PFSK-1 (cell line): ENCODE measurements around the gene TMOD3.

ENCODE experiments used
- FOXP2 ChIP-seq: optimal IDR thresholded peaks from 2 replicates; pipeline ENCODE3; 2011; ENCODE audit warnings: borderline replicate concordance, control low read depth, inconsistent platforms; ENCODE audit not compliant: insufficient read depth; ENCODE audit errors: extremely low read length, extremely low read depth
- POLR2AphosphoS5 ChIP-seq: IDR thresholded peaks from 2 replicates; pipeline ENCODE4 v1.6.1; 2012; ENCODE audit warnings: low read depth, mild to moderate bottlenecking, control low read depth, low read length, moderate library complexity
- SIN3A ChIP-seq: IDR thresholded peaks from 2 replicates; pipeline ENCODE4 v1.6.1; 2012; ENCODE audit warnings: mild to moderate bottlenecking, low read length, moderate library complexity, borderline replicate concordance; ENCODE audit not compliant: insufficient read depth
- TAF1 ChIP-seq: IDR thresholded peaks from 2 replicates; pipeline ENCODE4 v1.6.1; 2012; ENCODE audit warnings: low read length, control low read depth, borderline replicate concordance; ENCODE audit not compliant: insufficient read depth
- TF ChIP-seq, protein P1 (sequence below), 2 experiments: IDR thresholded peaks; 2 replicates each; pipeline versions ENCODE4 v1.6.1 to v1.8.0; 2011 to 2012; ENCODE audit warnings: low read depth in 2 of 2, low read length in 2 of 2, control low read depth in 1 of 2, inconsistent platforms in 1 of 2, mild to moderate bottlenecking in 1 of 2, moderate library complexity in 1 of 2; ENCODE audit not compliant: insufficient read depth in 1 of 2

Gene TMOD3

DNA sequence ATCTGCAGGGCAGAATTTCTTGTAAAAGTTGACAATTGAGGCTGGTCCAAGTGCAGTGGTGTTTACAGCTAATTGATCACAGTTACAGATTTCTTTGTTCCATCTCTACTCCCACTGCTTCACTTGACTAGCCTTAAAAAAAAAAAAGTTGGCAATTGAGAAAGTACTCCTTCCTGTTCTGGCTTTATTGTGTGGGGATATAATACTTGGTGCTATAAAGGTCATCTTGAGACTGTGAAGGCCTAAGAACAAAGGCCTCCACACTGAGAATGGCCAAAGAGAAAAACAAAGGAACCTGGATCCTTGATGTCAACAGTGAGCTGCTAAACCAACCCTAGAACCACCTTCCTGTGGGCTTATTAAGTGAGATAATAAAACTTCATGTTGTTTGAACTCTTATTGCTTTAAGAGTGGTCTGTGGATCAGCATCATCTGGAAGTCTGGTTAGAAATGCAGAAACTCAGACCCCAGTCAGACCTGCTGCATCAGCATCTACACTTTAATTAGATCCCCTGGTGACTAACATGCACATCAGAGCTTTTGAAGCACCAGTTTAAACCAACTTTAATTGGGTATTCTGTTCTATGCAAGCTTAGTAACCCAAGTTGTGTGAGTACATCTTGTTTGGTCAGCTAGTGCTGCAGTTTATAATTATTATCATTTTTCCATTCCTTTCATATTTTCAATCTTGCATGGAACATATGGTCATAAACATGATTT is 55.2 kb downstream of the TMOD3 start:
- no peak for TF ChIP-seq FOXP2
- no peak for TF ChIP-seq POLR2AphosphoS5
- no peak for TF ChIP-seq SIN3A
- no peak for TF ChIP-seq TAF1
- TF ChIP-seq, protein P1, sequence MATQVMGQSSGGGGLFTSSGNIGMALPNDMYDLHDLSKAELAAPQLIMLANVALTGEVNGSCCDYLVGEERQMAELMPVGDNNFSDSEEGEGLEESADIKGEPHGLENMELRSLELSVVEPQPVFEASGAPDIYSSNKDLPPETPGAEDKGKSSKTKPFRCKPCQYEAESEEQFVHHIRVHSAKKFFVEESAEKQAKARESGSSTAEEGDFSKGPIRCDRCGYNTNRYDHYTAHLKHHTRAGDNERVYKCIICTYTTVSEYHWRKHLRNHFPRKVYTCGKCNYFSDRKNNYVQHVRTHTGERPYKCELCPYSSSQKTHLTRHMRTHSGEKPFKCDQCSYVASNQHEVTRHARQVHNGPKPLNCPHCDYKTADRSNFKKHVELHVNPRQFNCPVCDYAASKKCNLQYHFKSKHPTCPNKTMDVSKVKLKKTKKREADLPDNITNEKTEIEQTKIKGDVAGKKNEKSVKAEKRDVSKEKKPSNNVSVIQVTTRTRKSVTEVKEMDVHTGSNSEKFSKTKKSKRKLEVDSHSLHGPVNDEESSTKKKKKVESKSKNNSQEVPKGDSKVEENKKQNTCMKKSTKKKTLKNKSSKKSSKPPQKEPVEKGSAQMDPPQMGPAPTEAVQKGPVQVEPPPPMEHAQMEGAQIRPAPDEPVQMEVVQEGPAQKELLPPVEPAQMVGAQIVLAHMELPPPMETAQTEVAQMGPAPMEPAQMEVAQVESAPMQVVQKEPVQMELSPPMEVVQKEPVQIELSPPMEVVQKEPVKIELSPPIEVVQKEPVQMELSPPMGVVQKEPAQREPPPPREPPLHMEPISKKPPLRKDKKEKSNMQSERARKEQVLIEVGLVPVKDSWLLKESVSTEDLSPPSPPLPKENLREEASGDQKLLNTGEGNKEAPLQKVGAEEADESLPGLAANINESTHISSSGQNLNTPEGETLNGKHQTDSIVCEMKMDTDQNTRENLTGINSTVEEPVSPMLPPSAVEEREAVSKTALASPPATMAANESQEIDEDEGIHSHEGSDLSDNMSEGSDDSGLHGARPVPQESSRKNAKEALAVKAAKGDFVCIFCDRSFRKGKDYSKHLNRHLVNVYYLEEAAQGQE (IDR thresholded peaks at IDR 0.05; ENCODE audit: insufficient read depth in 1 of 2, low read depth in 2 of 2, low read length in 2 of 2) = no peak

DNA sequence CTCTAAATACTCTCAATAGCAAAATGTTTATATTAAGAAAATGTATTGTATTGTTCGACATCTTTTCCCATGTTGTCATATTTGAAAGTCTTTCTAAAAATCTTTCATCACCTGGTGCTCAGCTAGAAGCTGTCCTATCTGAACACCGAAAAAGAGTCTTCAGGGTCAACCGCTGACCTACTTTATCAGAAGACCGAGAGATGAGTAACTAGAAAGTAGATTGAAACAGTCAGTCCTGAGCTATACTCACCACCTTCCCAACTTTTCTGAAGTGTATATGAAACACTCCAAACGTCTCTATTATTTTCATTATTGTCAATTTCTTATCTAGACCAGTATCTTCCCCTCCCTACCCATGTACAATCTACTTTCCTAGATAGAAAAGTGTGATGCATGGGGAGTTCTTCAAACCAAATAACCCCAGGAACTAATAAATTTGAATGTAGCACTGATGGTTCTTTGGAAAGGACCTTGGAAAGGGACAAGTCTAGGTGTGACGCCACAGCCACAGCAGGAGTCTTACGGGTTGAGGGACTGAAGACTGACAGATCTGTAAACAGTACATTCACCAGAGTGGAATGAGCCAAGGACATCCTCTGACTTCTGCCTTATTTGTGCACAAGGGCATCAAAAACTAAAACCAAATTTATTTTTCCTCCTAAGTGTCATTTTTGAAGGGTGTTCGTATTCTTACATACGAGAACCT is 58.6 kb downstream of the TMOD3 start:
- TF ChIP-seq FOXP2 = no peak
- TF ChIP-seq POLR2AphosphoS5 = no peak
- TF ChIP-seq, protein P1 (IDR thresholded peaks at IDR 0.05; ENCODE audit: insufficient read depth in 1 of 2, low read depth in 2 of 2, low read length in 2 of 2) = no peak
- no peak for TF ChIP-seq TAF1
- no peak for TF ChIP-seq SIN3A

GRCh38 chr15:51888593-51889195 is 59.2 kb downstream of the TMOD3 start:
- no peak for TF ChIP-seq FOXP2

DNA sequence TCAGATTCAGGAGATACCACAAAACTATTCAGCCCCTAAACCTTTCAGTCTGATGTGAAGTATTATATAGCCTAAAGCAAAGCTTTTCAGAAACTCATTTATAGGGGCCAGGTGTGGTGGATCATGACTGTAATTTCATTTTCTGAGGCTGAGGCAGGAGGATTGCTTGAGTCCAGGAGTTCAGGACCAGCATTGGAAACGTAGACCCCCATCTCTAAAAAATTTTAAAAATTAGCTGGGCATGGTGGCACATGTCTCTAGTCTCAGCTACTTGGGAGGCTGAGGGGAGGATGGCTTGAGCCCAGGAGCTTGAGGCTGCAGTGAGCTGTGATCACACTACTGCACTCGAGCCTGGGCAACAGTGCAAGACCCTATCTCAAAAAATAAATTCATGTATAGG is 60.0 kb downstream of the TMOD3 start:
- no peak for TF ChIP-seq POLR2AphosphoS5
- no peak for TF ChIP-seq TAF1
- TF ChIP-seq SIN3A = no peak
- TF ChIP-seq FOXP2 = no peak
- TF ChIP-seq, protein P1 (IDR thresholded peaks at IDR 0.05; ENCODE audit: insufficient read depth in 1 of 2, low read depth in 2 of 2, low read length in 2 of 2) = no peak

- no peak for TF ChIP-seq TAF1
- TF ChIP-seq, protein P1 (IDR thresholded peaks at IDR 0.05; ENCODE audit: insufficient read depth in 1 of 2, low read depth in 2 of 2, low read length in 2 of 2) = no peak
- no peak for TF ChIP-seq POLR2AphosphoS5
- no peak for TF ChIP-seq FOXP2
- no peak for TF ChIP-seq SIN3A
Observed at GRCh38 chr15:51904421-51904820, 75.0 kb downstream of the TMOD3 start.
